H9 (cell line): ENCODE results near the gene LMF1. TPM values are rescaled to one million over a fixed set of nuclear protein-coding genes. Genes with fewer than 3 reads are reported as not detected.

Experiments used
- DNase-seq: peaks from one replicate; pipeline ENCODE4 v3.0.0-alpha.2; 2017
- H2AFZ ChIP-seq: one replicate; pipeline ENCODE4 v1.6.1; 2013; ENCODE audit warnings: mild to moderate bottlenecking, low read length, control low read depth, moderate library complexity
- H2AK5ac ChIP-seq: 2 replicates; pipeline ENCODE4 v1.6.1; 2013; ENCODE audit warnings: low read length, control low read depth, mixed read lengths; ENCODE audit not compliant: insufficient read length
- H2BK120ac ChIP-seq: one replicate; pipeline ENCODE4 v1.6.1; 2013; ENCODE audit warnings: low read depth, mild to moderate bottlenecking, low read length, control low read depth, inconsistent platforms; ENCODE audit not compliant: poor library complexity, severe bottlenecking
- H2BK12ac ChIP-seq: 2 replicates; pipeline ENCODE4 v1.6.1; 2013; ENCODE audit warnings: low read length, control low read depth, mixed read lengths, low read depth; ENCODE audit not compliant: insufficient read length
- H2BK15ac ChIP-seq: 2 replicates; pipeline ENCODE4 v1.6.1; 2013; ENCODE audit warnings: low read depth, low read length, control low read depth
- H2BK20ac ChIP-seq: one replicate; pipeline ENCODE4 v1.6.1; 2013; ENCODE audit warnings: low read depth, mild to moderate bottlenecking, low read length, control low read depth, inconsistent platforms; ENCODE audit not compliant: poor library complexity, severe bottlenecking
- H2BK5ac ChIP-seq: 2 replicates; pipeline ENCODE4 v1.6.1; 2013; ENCODE audit warnings: low read length, control low read depth, mixed read lengths; ENCODE audit not compliant: insufficient read length
- H3K14ac ChIP-seq: 2 replicates; pipeline ENCODE4 v1.6.1; 2013; ENCODE audit warnings: low read length, control low read depth; ENCODE audit not compliant: insufficient read depth
- H3K18ac ChIP-seq: 2 replicates; pipeline ENCODE4 v1.6.1; 2013; ENCODE audit warnings: low read depth, mild to moderate bottlenecking, mixed read lengths, low read length, control low read depth; ENCODE audit not compliant: insufficient read length
- H3K23ac ChIP-seq: 2 replicates; pipeline ENCODE4 v1.6.1; 2013; ENCODE audit warnings: low read length, control low read depth, mixed read lengths, low read depth; ENCODE audit not compliant: insufficient read length
- H3K23me2 ChIP-seq: 2 replicates; pipeline ENCODE4 v1.6.1; 2013; ENCODE audit warnings: low read depth, mild to moderate bottlenecking, mixed read lengths, low read length, control low read depth; ENCODE audit not compliant: insufficient read length, poor library complexity, severe bottlenecking
- H3K27ac ChIP-seq: 2 replicates; pipeline ENCODE4 v1.5.1; 2013; ENCODE audit warnings: low read length, control low read depth, mixed read lengths, low read depth; ENCODE audit not compliant: insufficient read length
- H3K27me3 ChIP-seq: 2 replicates; pipeline ENCODE4 v1.6.1; 2013; ENCODE audit warnings: low read length, control low read depth, inconsistent platforms; ENCODE audit not compliant: insufficient read depth
- H3K4ac ChIP-seq: 2 replicates; pipeline ENCODE4 v1.6.1; 2013; ENCODE audit warnings: low read depth, mild to moderate bottlenecking, control low read depth, inconsistent platforms, low read length, moderate library complexity
- H3K4me1 ChIP-seq: 2 replicates; pipeline ENCODE4 v1.6.1; 2013; ENCODE audit warnings: low read length, control low read depth, inconsistent platforms; ENCODE audit not compliant: insufficient read depth
- H3K4me2 ChIP-seq: 2 replicates; pipeline ENCODE4 v1.6.1; 2013; ENCODE audit warnings: low read length, control low read depth, mixed read lengths; ENCODE audit not compliant: insufficient read length, insufficient read depth
- H3K56ac ChIP-seq: 2 replicates; pipeline ENCODE4 v1.6.1; 2013; ENCODE audit warnings: low read depth, mild to moderate bottlenecking, mixed read lengths, low read length, control low read depth; ENCODE audit not compliant: insufficient read length
- H3K79me1 ChIP-seq: 2 replicates; pipeline ENCODE4 v1.6.1; 2013; ENCODE audit warnings: low read depth, mild to moderate bottlenecking, moderate library complexity, low read length, control low read depth, inconsistent platforms; ENCODE audit not compliant: insufficient read depth, poor library complexity, severe bottlenecking
- H3K79me2 ChIP-seq: 2 replicates; pipeline ENCODE4 v1.6.1; 2013; ENCODE audit warnings: low read length, control low read depth, inconsistent platforms; ENCODE audit not compliant: insufficient read depth
- H3K9ac ChIP-seq: 2 replicates; pipeline ENCODE4 v1.6.1; 2013; ENCODE audit warnings: low read length, control low read depth, mixed read lengths; ENCODE audit not compliant: insufficient read length; ENCODE audit errors: extremely low read depth
- H3K9me3 ChIP-seq: one replicate; pipeline ENCODE4 v1.6.1; 2013; ENCODE audit warnings: low read depth, low read length, inconsistent platforms; ENCODE audit not compliant: control insufficient read depth
- H3T11ph ChIP-seq: one replicate; pipeline ENCODE4 v1.6.1; 2013; ENCODE audit warnings: mild to moderate bottlenecking, low read length, control low read depth, inconsistent platforms
- H4K20me1 ChIP-seq: one replicate; pipeline ENCODE4 v1.6.1; 2013; ENCODE audit not compliant: control insufficient read depth, insufficient read length, insufficient read depth
- H4K5ac ChIP-seq: 2 replicates; pipeline ENCODE4 v1.6.1; 2013; ENCODE audit warnings: low read depth, mild to moderate bottlenecking, mixed read lengths, low read length, control low read depth; ENCODE audit not compliant: insufficient read length
- H4K8ac ChIP-seq: replicated peaks from 2 replicates; pipeline ENCODE4 v1.6.1; 2013; ENCODE audit warnings: low read length, control low read depth, mixed read lengths, low read depth; ENCODE audit not compliant: insufficient read length
- H4K91ac ChIP-seq: 2 replicates; pipeline ENCODE4 v1.6.1; 2013; ENCODE audit warnings: low read depth, mild to moderate bottlenecking, moderate library complexity, mixed read lengths, low read length, control low read depth; ENCODE audit not compliant: insufficient read length
- H3K27ac Mint-ChIP-seq, 3 experiments: 2 replicates in 2 of 3; 3 replicates in 1 of 3; pipeline ENCODE4 v1.8.0; 2020 to 2021; ENCODE audit warnings: mixed read lengths in 3 of 3, mild to moderate bottlenecking in 1 of 3, moderate library complexity in 1 of 3
- H3K27me3 Mint-ChIP-seq: 2 replicates; pipeline ENCODE4 v1.8.0; 2021; ENCODE audit warnings: low read depth, mild to moderate bottlenecking, moderate library complexity, mixed read lengths
- H3K36me3 Mint-ChIP-seq, 3 experiments: 2 replicates in 2 of 3; 3 replicates in 1 of 3; pipeline ENCODE4 v1.8.0; 2020 to 2021; ENCODE audit warnings: low read depth in 3 of 3, mixed read lengths in 3 of 3; ENCODE audit not compliant: insufficient read depth in 1 of 3
- H3K4me1 Mint-ChIP-seq, 2 experiments: 2 replicates each; pipeline ENCODE4 v1.8.0; 2020; ENCODE audit warnings: mixed read lengths in 2 of 2
- H3K4me3 Mint-ChIP-seq, 2 experiments: 2 replicates in 1 of 2; 3 replicates in 1 of 2; pipeline ENCODE4 v1.8.0; 2020 to 2021; ENCODE audit warnings: mild to moderate bottlenecking in 2 of 2, mixed read lengths in 2 of 2, moderate library complexity in 1 of 2
- H3K9me3 Mint-ChIP-seq, 2 experiments: 2 replicates in 1 of 2; 3 replicates in 1 of 2; pipeline ENCODE4 v1.8.0; 2020; ENCODE audit warnings: mild to moderate bottlenecking in 2 of 2, mixed read lengths in 2 of 2, moderate library complexity in 1 of 2
- CTCF ChIP-seq: fragments of 200-600 bp; sonication (generic); conservative IDR thresholded peaks from 3 replicates; pipeline ENCODE4 v1.8.0; 2021; ENCODE audit warnings: antibody characterized with exemption, mild to moderate bottlenecking
- WGBS: extraction: QIAGEN DNeasy Blood & Tissue Kit; methylation state at CpG from one replicate; pipeline ENCODE4 v1.1.7; 2013; ENCODE audit warnings: missing lambda C conversion rate, low lambda C conversion rate, mixed read lengths; ENCODE audit not compliant: insufficient read length; ENCODE audit errors: extremely low coverage; 5-methylcytosine and 5-hydroxymethylcytosine counted together
- total RNA-seq: library from RNA; stranded (reverse); gene quantifications from 2 replicates; pipeline ENCODE4 v1.2.1, GENCODE V29; 2021

The LMF1 gene
- total RNA-seq, 1 experiment from 2014 or later = 7.1 TPM

- no peak overlapping the region for H3K56ac ChIP-seq
- no peaks in the 10 kb centered on the region for H3K27me3 ChIP-seq
- no peak overlapping the region for H3K9ac ChIP-seq
- H3K79me1 ChIP-seq = no peaks in the 10 kb centered on the region
- no peak overlapping the region for H3K14ac ChIP-seq
- H3K27ac Mint-ChIP-seq = no peak overlapping the region
- H4K91ac ChIP-seq = no peak overlapping the region
- no peak overlapping the region for H2BK5ac ChIP-seq
- H3K4me1 ChIP-seq = no peaks in the 10 kb centered on the region
- H3K27me3 Mint-ChIP-seq = no peaks in the 10 kb centered on the region; the same call in 1 of the 2 replicates
- no peak overlapping the region for H3T11ph ChIP-seq
- H3K4me2 ChIP-seq = no peak overlapping the region
- H3K9me3 Mint-ChIP-seq = no peaks in the 10 kb centered on the region; a peak in 1 of 5 replicates
- no peak overlapping the region for H4K8ac ChIP-seq
- no peaks in the 10 kb centered on the region for H3K23me2 ChIP-seq
- no peak overlapping the region for H3K4me3 Mint-ChIP-seq
- H2BK20ac ChIP-seq = no peak overlapping the region
- WGBS = no CpG with 5 or more reads among the region's 24 CpGs
- no peak for DNase-seq
- H3K36me3 Mint-ChIP-seq = no peaks in the 10 kb centered on the region
- peak; percentile 61 for TF ChIP-seq CTCF
- H3K4me1 Mint-ChIP-seq = peaks cover 0 to 7% of the 10 kb centered on the region in 2 experiments; a peak in 2 of 4 replicates
- no peak overlapping the region for H3K18ac ChIP-seq
- H4K20me1 ChIP-seq = no peaks in the 10 kb centered on the region
- no peaks in the 10 kb centered on the region for H3K79me2 ChIP-seq
- no peaks in the 10 kb centered on the region for H3K9me3 ChIP-seq
- no peak overlapping the region for H3K27ac ChIP-seq
- H2BK120ac ChIP-seq = no peak overlapping the region
- no peak overlapping the region for H2BK15ac ChIP-seq
- H2AFZ ChIP-seq = no peak overlapping the region
- no peak overlapping the region for H4K5ac ChIP-seq
- no peak overlapping the region for H2AK5ac ChIP-seq
- no peak overlapping the region for H3K23ac ChIP-seq
- no peak overlapping the region for H3K4ac ChIP-seq
- no peak overlapping the region for H2BK12ac ChIP-seq
Measured at GRCh38 chr16:894841-895240, 75.9 kb downstream of the LMF1 start.
